Activated CD4-positive, alpha-beta T cell treated with anti-CD3 and anti-CD28 coated beads for 1 hour (primary cell): ENCODE results near the gene ZNF358.

ENCODE experiments used
- DNase-seq: peaks from one replicate; pipeline ENCODE4 v3.0.0-alpha.2; 2020

The ZNF358 gene

GRCh38 chr19:7562646-7563393 lies 46.9 kb downstream of the ZNF358 start:
- no peak for DNase-seq

DNA sequence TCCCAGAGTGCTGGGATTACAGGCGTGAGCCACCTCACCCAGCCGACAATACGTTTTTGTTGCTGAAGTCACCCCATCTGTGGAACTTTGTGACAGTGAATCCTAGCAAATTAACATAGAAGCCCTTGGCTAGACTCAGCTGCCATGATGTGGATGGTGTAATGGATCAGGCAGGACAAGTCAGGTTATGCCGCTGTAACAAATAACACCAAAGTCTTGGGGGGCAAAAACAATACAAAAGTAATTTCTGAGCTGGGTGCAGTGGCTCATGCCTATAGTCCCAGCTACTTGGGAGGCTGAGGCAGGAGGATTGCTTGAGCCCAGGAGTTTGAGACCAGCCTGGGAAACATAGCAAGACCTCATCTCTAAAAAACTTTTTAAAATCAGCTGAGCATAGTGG lies 49.0 kb downstream of the ZNF358 start:
- no peak for DNase-seq

GRCh38 chr19:7565332-7565731 lies 49.4 kb downstream of the ZNF358 start:
- DNase-seq: no peak
